Left cardiac atrium (tissue), 4 donors: ENCODE data around the gene FABP3. TPM values are rescaled to one million over a fixed set of nuclear protein-coding genes. Genes with fewer than 3 reads are reported as not detected.

Source experiments
- ATAC-seq, 2 donors: fragments of 200-7000 bp; cut with Tn5 transposase; one replicate each; pipeline ENCODE4 v1.9.1; 2020; ENCODE audit warnings: mild to moderate bottlenecking in 2 of 2, moderate library complexity in 2 of 2
- DNase-seq: peaks from one replicate; pipeline ENCODE4 v3.0.0-alpha.2; 2020
- intact Hi-C, 2 donors: fragments of 100-400 bp; cut with DNase I; formaldehyde crosslinking; loops; one replicate each; pipeline versions ENCODE4 v1.14.1 to v1.15.1; 2022 to 2023
- long read RNA-seq: library from polyadenylated mRNA; unstranded; transcript quantifications from one replicate; pipeline ENCODE4 v2.0.0, GENCODE V29; 2021
- total RNA-seq, 2 donors: library from RNA; stranded (reverse); fragmentation: NEBNext Ultra II Directional; extraction: Animal tissue kit (Norgen Biotek cat#: 25700); gene quantifications; one replicate each; pipeline ENCODE4 v1.2.1, GENCODE V29; 2021
- donor health status: DM: no; HTN: yes; CAD: no.
- donor health status: DM: no; HTN: yes; CAD: no; lungs with severe emphysema.
- donor health status: DM: yes; HTN: yes; CAD: no.
- donor health status: Dilated cardiomyopathy.

Gene FABP3
- 1,000 to 10,000 TPM; 2,432 to 3,075 TPM for total RNA-seq
- long read RNA-seq, transcript FABP3-201 (4 exons, 725 nt) = major isoform, 572 of 800 reads
- long read RNA-seq, partial matches to known transcripts = 20 of 800 reads
- long read RNA-seq, other reads (novel, unspliced or antisense) = 203 of 800 reads

GRCh38 chr1:31373056-31373896 lies at the start of gene FABP3:
TSS of gene FABP3 (minus strand) at chr1:31373076. CDS start at chr1:31373014, 62 bp downstream.
- intact Hi-C loops = no loop called here
- DNase-seq (peak; percentile 85), ATAC-seq (peak; percentile 69 to 73)

GRCh38 chr1:31421371-31422040 lies 48.6 kb upstream of the FABP3 start:
- no peak for DNase-seq
- intact Hi-C loops = loop anchor here (2.0 to 10.0 kb wide), 3 partner anchors 27 to 237 kb away; no protein-coding TSS in a partner anchor
- no peak for ATAC-seq

GRCh38 chr1:31420716-31421115 lies 47.8 kb upstream of the FABP3 start:
- no peak for ATAC-seq
- intact Hi-C loops = loop anchor here in 1 of 2 donors (10.0 kb wide), 1 partner anchor 124 kb away; no protein-coding TSS in a partner anchor
- DNase-seq = no peak

GRCh38 chr1:31418626-31419323 lies 45.9 kb upstream of the FABP3 start:
- intact Hi-C loops = no loop called here
- no peak for ATAC-seq
- no peak for DNase-seq

- DNase-seq = no peak
- intact Hi-C loops = no loop called here
- ATAC-seq = no peak
These were observed 44.3 kb upstream of the FABP3 start for GRCh38 chr1:31417148-31417547.

GRCh38 chr1:31416101-31416736 lies 43.3 kb upstream of the FABP3 start:
- intact Hi-C loops = no loop called here
- ATAC-seq (no peak), DNase-seq (no peak)

- DNase-seq (no peak), ATAC-seq (no peak)
- intact Hi-C loops = no loop called here
These were observed 42.8 kb upstream of the FABP3 start for GRCh38 chr1:31415658-31416057.

GRCh38 chr1:31414980-31415370 lies 42.1 kb upstream of the FABP3 start:
- intact Hi-C loops = no loop called here
- ATAC-seq (no peak), DNase-seq (no peak)

- ATAC-seq (peak; percentile 79 to 85), DNase-seq (peak; percentile 82)
- intact Hi-C loops = no loop called here
These were observed 40.6 kb upstream of the FABP3 start for GRCh38 chr1:31413405-31414001.

GRCh38 chr1:31412732-31413404 lies 40.0 kb upstream of the FABP3 start, which contains the start of gene SERINC2:
TSS of gene SERINC2 (plus strand) at chr1:31413213. CDS start at chr1:31413266, 53 bp downstream.
- ATAC-seq (peak; percentile 74 to 79), DNase-seq (no peak)
- intact Hi-C loops = no loop called here

- no peak for DNase-seq
- intact Hi-C loops = no loop called here
- ATAC-seq = no peak
These were observed 39.3 kb upstream of the FABP3 start for GRCh38 chr1:31412205-31412604.

GRCh38 chr1:31410871-31411270 lies 38.0 kb upstream of the FABP3 start:
- no peak for DNase-seq
- intact Hi-C loops = no loop called here
- ATAC-seq = no peak

GRCh38 chr1:31409946-31410858 lies 37.3 kb upstream of the FABP3 start:
- ATAC-seq (no peak), DNase-seq (no peak)
- intact Hi-C loops = no loop called here

GRCh38 chr1:31408788-31409318 lies 36.0 kb upstream of the FABP3 start:
- intact Hi-C loops = no loop called here
- ATAC-seq (no peak), DNase-seq (no peak)

GRCh38 chr1:31407029-31407626 lies 34.3 kb upstream of the FABP3 start:
- ATAC-seq (no peak), DNase-seq (no peak)
- intact Hi-C loops = no loop called here

- intact Hi-C loops = no loop called here
- ATAC-seq (no peak), DNase-seq (no peak)
These were observed 32.8 kb upstream of the FABP3 start for GRCh38 chr1:31405578-31406245.
